Lung (tissue), 12 donors: Measurements from ENCODE around the gene KLHL21. TPM values are rescaled to one million over a fixed set of nuclear protein-coding genes. Genes with fewer than 3 reads are reported as not detected.

Experiments
- ATAC-seq: fragments of 200-7000 bp; cut with Tn5 transposase; one replicate; pipeline ENCODE4 v1.9.1; 2020; ENCODE audit warnings: moderate number of reproducible peaks; ENCODE audit not compliant: insufficient read depth, low FRiP score
- DNase-seq, 3 donors: peaks; one replicate each; pipeline ENCODE4 v3.0.0-alpha.2; 2013 to 2017
- H3K27ac ChIP-seq, 2 donors: one replicate each; pipeline ENCODE4 v1.5.1; 2013; ENCODE audit warnings: mild to moderate bottlenecking in 2 of 2, moderate library complexity in 2 of 2, control low read depth in 1 of 2, inconsistent platforms in 1 of 2, low read depth in 1 of 2, low read length in 1 of 2
- H3K27me3 ChIP-seq, 3 donors: one replicate each; pipeline ENCODE4 v1.5.1; 2013; ENCODE audit warnings: low read length in 2 of 3; ENCODE audit not compliant: control insufficient read depth in 3 of 3, insufficient read depth in 3 of 3
- H3K36me3 ChIP-seq, 4 donors: one replicate each; pipeline ENCODE4 v1.5.1; 2013; ENCODE audit warnings: low read length in 4 of 4, mild to moderate bottlenecking in 1 of 4, moderate library complexity in 1 of 4; ENCODE audit not compliant: control insufficient read depth in 4 of 4, insufficient read depth in 4 of 4
- H3K4me1 ChIP-seq, 5 donors: one replicate each; pipeline ENCODE4 v1.5.1; 2013; ENCODE audit warnings: low read length in 5 of 5, mild to moderate bottlenecking in 2 of 5, moderate library complexity in 1 of 5; ENCODE audit not compliant: control insufficient read depth in 5 of 5, insufficient read depth in 5 of 5
- H3K4me3 ChIP-seq: one replicate; pipeline ENCODE4 v1.5.1; 2013; ENCODE audit warnings: mild to moderate bottlenecking, control low read depth, moderate library complexity
- H3K9ac ChIP-seq, 2 donors: one replicate each; pipeline ENCODE4 v1.5.1; 2013; ENCODE audit warnings: low read length in 2 of 2, control low read depth in 1 of 2; ENCODE audit not compliant: insufficient read depth in 1 of 2
- H3K9me3 ChIP-seq, 4 donors: one replicate each; pipeline ENCODE4 v1.5.1; 2013; ENCODE audit warnings: low read length in 3 of 4, mild to moderate bottlenecking in 1 of 4, moderate library complexity in 1 of 4; ENCODE audit not compliant: control insufficient read depth in 4 of 4, insufficient read depth in 3 of 4
- CTCF ChIP-seq: IDR thresholded peaks from 2 replicates; pipeline ENCODE4 v1.5.1; 2012; ENCODE audit warnings: mild to moderate bottlenecking; ENCODE audit errors: control extremely low read depth, extremely low read depth
- WGBS, 2 donors: extraction: QIAGEN DNeasy Blood & Tissue Kit; methylation state at CpG; one replicate each; pipeline ENCODE4 v1.1.7; 2013; 5-methylcytosine and 5-hydroxymethylcytosine counted together
- polyA plus RNA-seq, 2 donors: library from polyadenylated mRNA; stranded (reverse); fragments of 200-250 nt; gene quantifications; one replicate each; pipeline ENCODE4 v1.2.1, GENCODE V29; 2013
- total RNA-seq, 2 donors: library from RNA; depleted of rRNA in 1 of 2; stranded (reverse); fragments of >200 nt in 1 of 2; gene quantifications; one replicate each; pipeline ENCODE4 v1.2.1, GENCODE V29; 2014 to 2021
- donor health status: control.
- donor health status: control.
- donor health status: Bipolar disorder and iron deficiency.
- donor health status: healthy.
- donor health status: DM: yes; HTN: yes; CAD: no.

The KLHL21 gene
- total and polyA plus RNA-seq, 4 donors, result 9.2 to 31.3 (median 19.7) TPM

DNA sequence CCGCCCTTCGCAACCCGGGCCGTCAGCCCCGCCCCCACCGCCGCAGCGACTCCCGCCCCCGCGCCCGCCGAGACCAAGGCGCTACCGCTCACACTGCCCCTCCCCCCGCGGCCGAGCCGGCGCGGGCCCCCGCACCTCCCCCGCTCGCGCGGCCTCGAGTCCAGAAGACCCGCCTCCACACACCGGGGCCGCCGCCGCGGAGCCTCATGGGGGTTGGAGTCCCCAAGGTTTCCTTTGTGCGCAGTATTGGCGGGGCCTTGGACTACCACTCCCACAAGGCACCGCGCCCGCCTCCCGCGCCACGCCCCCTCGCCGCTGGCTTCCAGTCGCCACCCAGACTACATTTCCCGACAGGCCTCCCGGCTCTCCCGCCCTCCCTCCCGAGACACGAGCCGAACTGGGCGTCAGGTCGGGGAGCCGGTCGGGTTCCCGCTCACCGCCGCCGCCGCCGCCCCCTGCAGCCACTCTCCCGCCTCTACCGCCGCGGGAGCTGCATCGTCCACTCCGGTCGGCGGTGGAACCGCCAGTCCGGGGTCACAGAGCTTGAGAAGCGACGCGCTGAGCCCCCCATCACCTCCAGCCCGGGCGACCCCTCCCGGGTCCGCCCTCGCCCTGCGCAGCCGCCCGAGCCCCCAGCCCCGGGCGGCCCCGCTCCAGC is 10.8 kb upstream of the KLHL21 start, which contains the start of gene PHF13:
TSS of gene PHF13 (plus strand) at position 371 of the 658 bp plus-strand sequence. CDS start 336 bp downstream, outside the sequence.
- no peaks in the 10 kb centered on the region for H3K27me3 ChIP-seq
- H3K36me3 ChIP-seq, result peaks cover 0 to 7% (median 1%) of the 10 kb centered on the region in 4 donors
- no peaks in the 10 kb centered on the region for H3K9me3 ChIP-seq
- peak within 1 kb of the TSS; percentile 96 for H3K4me3 ChIP-seq
- H3K9ac ChIP-seq, result peak within 1 kb of the TSS; percentile 58 to 92
- ATAC-seq (peak; percentile 99), DNase-seq (peak; percentile 99 to 100 (median 100))
- peaks cover 0 to 15% (median 0%) of the 10 kb centered on the region in 5 donors for H3K4me1 ChIP-seq
- no peak for TF ChIP-seq CTCF
- WGBS, 2 donors, result 1% methylated on average over 53 to 84 of the region's 84 CpGs
- H3K27ac ChIP-seq, result peak within 1 kb of the TSS; percentile 89 to 99

- Histone ChIP-seq H3K36me3 (peaks cover 0 to 7% (median 0%) of the 10 kb centered on the region in 4 donors), H3K4me1 (peaks cover 0 to 15% (median 0%) of the 10 kb centered on the region in 5 donors), H3K9ac (peak overlapping the region; percentile 58 to 92), H3K4me3 (peak overlapping the region; percentile 79), H3K27me3 (no peaks in the 10 kb centered on the region), H3K27ac (peak overlapping the region; percentile 89 to 98), H3K9me3 (no peaks in the 10 kb centered on the region)
- 0 to 1% methylated on average over 47 to 67 of the region's 67 CpGs for WGBS, 2 donors
- ATAC-seq, result peak; percentile 62
- TF ChIP-seq CTCF, result no peak
- peak in 2 of 3 donors; percentile 52 to 68 for DNase-seq
These were observed 10.1 kb upstream of the KLHL21 start for GRCh38 chr1:6612641-6613360.

GRCh38 chr1:6603915-6604558 is 1.4 kb upstream of the KLHL21 start:
- ATAC-seq (no peak), DNase-seq (peak; percentile 81 to 83 (median 83))
- H3K9me3 ChIP-seq, result no peaks in the 10 kb centered on the region
- peaks cover 0 to 2% (median under 1%) of the 10 kb centered on the region in 4 donors for H3K36me3 ChIP-seq
- peak overlapping the region; percentile 96 to 100 for H3K27ac ChIP-seq
- H3K9ac ChIP-seq, result peak overlapping the region; percentile 42 to 80
- H3K4me3 ChIP-seq, result no peak overlapping the region
- no peak for TF ChIP-seq CTCF
- H3K4me1 ChIP-seq, result peaks cover 3 to 30% (median 14%) of the 10 kb centered on the region in 5 donors
- WGBS, 2 donors, result 24 to 40% methylated on average over 19 of the region's 19 CpGs
- H3K27me3 ChIP-seq, result no peaks in the 10 kb centered on the region
